SK-MEL-5 (cell line): ENCODE results near the gene MIEN1. TPM values are rescaled to one million over a fixed set of nuclear protein-coding genes. Genes with fewer than 3 reads are reported as not detected.

ENCODE experiments used
- DNase-seq: peaks from one replicate; pipeline ENCODE4 v3.0.0-alpha.2; 2016; ENCODE audit warnings: low read depth, low spot score
- in situ Hi-C: cut with HindIII; loops from 2 replicates; pipeline ENCODE4 v1.10.0; 2016; ENCODE audit warnings: low sequenced_read_pairs, high pct_unique_total_duplicates, low pct_unique_long_range_greater_than_20kb
- small RNA-seq, 2 experiments: library from RNA; depleted of rRNA; stranded (forward); fragments of <200 nt; gene quantifications; one replicate each; pipeline ENCODE3, GENCODE V24; 2014
- total RNA-seq: library from RNA; depleted of rRNA; stranded (reverse); fragments of >200 nt; shearing (Covaris generic); gene quantifications from 2 replicates; pipeline ENCODE4 v1.2.3, GENCODE V29; 2014; rRNA removed

The MIEN1 gene
- total RNA-seq, 1 experiment from 2014 or later, result 50.0 TPM

DNA sequence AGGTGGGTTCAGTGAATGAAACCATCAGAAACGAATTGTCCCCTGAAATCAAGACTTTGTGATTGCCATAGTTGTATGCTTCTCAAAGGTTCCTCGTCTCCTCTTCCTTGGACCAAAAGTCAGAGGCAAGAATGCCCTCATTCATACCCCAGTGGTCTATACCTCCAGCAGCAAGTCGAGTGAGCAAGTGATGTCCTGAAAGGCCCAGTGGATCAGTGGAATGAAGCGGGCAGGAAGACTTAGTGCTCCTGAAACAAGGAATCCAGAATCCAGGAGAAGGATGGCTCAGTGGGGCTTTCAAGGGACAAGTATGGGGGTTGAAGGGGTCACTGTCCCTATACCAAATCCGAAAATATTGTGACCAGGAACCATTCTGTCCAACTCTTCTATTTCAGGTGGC lies 35.7 kb downstream of the MIEN1 start:
- DNase-seq, result no peak
- in situ Hi-C loops, result no loop called here

DNA sequence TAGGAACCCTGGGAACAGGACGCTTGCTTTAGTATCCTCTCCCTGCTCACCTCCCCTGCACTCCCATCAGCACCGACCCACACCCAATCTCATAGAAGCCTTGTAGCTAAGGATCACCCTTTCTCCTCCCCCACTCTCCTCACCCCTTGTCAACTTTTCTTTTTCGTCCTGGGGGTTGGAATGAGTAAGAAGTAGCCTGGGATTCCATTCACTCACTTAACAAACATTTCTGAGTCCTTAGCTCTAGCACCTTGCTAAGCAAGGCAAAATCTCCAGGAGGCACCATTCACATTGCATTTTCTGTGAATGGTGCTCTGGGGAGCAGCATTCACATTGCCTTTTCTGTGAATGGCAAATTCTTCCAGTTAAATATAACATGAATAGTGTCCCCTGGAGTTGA lies 41.4 kb downstream of the MIEN1 start:
- in situ Hi-C loops, result no loop called here
- no peak for DNase-seq

DNA sequence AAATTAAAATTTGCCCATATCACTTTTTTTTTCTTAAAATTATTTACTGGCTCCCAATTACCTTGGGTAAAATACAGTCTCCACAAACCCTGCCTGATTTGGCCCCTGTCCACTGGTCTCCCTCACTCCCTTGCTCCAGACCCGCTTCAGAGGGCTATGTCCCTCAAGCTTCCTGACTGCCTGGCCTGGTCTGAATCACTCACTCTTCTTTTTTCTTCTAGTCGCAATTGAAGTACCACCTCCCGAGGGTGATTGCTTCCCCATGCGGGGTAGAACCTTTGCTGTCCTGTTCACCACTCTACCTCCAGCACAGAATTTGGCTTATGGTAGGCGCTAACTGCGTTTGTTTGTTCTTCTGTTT lies 41.9 kb downstream of the MIEN1 start:
- no peak for DNase-seq
- in situ Hi-C loops, result no loop called here

DNA sequence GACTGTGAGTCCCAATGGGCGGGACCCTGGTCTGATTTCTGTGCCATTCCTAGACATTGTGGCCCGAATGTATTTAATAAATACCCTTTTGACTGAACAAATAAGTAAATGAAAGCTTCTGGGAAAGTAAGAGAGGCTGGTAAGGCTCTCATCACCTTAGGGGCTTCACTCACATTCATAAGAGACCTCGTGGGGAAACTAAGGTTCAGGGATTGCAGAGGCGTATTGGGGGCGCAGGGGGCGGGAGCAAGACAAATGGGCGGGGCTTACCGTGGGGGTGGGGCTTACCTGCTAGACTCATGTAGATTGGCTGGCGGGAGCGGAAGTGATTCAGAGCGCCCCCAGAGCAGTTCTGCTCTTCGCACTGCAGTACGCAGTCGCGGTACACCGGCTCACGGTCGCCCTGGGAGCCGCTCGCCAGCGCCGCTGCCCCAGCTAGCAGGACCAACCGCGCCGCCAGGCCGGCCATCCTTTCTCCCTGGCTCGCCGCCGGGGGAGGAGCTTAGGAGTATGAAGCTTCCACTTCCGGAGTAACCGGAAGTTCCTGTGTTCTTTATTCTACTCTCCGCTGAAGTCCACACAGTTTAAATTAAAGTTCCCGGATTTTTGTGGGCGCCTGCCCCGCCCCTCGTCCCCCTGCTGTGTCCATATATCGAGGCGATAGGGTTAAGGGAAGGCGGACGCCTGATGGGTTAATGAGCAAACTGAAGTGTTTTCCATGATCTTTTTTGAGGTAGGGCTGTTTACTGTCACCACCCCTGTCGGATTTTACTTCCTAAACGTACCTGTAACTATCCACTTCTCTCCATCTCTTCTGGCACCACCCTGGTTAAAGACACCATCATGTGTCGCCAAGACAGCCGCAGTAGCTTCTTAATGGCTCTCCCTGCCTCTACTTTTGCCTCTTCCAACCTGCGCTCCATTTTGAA lies 42.5 kb downstream of the MIEN1 start, which contains the start of gene PGAP3:
Gene PGAP3, minus strand, starts transcription at position 512 of the 929 bp plus-strand sequence. Its CDS starts 43 bp downstream, at position 469.
- in situ Hi-C loops, result no loop called here
- peak; percentile 89 for DNase-seq

DNA sequence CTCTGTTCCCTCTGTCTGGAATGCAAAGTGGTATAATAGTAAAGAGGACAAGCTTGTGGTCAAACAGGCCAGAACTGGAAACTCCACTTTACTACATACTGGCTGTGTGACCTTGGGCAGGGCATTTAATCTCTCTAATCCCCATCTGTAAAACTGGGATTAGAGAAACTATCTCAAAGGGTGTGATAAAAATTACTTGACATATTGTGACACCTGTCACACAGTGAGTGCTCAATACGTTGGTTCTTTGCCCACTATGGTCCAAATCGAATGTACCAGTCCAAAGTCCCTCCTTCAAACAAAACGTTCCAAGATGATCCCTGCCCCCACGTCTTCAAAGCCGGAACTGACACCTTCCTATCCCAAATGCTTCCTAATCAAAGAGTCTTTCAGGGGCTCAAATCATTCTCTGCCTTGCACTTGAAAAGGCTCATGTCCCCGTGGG lies 43.2 kb downstream of the MIEN1 start:
- no peak for DNase-seq
- in situ Hi-C loops, result no loop called here

DNA sequence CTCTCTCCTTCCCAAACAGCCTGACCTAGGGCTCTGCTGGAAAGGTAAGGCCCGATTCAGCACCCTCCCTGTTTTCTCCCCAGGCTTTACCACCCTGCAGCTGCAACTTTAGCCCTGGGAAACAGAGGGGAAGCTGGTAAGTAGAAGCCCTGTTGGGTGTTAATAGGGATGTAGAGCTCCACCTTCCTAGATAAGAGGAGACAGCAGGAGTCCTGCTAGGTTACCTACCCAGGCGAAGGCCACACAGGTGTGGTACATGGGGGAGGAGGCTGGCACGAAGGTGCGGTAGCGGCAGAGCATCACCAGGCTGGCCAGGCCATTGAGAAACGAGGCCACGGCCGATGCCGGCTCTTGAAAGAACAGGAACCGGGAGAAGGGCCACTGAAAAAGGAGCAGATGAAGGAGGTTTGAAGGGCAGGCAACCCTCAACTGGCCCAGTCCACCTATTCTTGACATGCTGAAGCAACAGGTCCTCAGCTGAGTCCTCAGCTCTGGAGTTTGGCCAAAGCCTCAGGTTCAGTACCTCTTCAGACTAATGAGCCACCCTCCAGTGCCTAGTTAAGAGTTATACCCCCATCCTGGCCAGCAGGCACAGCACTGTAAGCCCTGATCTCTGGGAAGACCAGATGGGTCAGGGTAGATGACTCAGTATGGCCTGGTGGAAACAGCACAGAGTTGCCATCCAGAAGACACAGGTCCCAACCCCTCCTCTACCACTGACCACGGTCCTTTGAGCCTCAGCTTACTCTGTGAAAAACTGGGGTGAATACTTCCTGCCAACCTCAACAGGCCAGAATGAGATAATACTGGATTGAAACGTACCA lies 45.8 kb downstream of the MIEN1 start:
- in situ Hi-C loops, result no loop called here
- no peak for DNase-seq

DNA sequence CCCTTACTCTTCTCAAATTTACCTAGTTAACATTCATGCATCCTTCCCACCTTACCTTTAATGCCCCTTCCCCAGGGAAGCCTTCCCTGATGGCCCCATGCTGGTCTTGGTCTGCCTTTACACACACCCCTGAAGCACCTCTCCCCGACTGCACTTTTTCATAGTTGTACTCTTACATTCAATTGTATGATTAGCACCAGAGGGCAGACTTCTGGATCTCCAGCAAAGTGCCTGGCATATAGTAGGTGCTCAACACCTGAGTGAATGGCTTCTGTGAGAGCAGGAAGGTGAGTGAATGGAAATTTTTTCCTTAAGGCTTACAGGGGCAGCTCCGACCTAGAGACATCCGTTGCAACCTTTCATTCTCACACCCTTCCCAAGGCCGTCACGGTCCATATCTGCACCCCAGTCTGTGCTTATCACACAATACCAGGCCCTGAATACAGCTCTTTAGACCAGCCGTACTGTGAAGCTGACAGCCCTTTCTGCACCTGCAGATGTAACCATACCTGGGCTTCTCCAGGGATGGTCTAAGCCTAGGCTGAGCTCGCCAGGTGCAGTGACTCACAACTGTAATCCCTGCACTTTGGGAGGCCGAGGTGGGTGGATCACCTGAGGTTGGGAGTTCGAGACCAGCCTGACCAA lies 46.9 kb downstream of the MIEN1 start:
- in situ Hi-C loops, result no loop called here
- DNase-seq, result no peak

DNA sequence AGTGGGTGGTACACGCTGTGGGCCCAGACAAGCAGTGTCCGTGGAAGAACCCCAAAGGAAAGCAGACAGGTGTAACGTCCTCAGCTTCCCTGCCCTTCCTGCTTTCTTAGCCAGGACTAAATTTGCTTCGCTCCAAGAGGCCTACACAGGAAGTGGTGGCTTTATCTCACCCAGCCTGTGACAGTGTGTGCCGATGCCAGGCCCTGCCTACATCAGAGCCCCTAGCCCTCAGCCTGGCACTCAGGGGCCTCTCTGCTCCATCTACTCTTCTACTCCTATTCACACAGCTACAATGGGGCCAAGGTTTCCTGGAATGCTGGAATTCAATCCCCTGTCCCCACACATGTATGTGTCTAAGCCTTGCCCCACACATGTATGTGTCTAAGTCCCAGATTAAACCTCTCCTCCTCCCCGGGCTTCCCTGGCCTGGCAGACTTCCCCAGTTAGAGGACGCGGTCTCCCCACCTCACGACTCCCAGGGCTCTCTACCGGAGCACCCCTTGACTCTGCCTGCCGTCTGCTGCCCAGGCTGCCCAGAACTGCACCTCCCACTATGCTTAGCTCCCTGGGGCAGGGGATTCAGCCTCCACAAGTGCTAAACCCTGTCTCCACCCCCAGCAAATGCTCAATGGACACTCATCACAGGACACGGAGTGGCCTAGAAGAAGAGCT lies 50.7 kb downstream of the MIEN1 start:
- in situ Hi-C loops, result no loop called here
- no peak for DNase-seq

Small RNA genes within 50 kb of the gene (small RNA-seq; reads per million reads assigned to genes)
- gene MIR4728, result 0 reads per million in 2 experiments

Other genes starting within 250 kb of the MIEN1 start
- gene NEUROD2, start 122.6 kb downstream of the MIEN1 start, total RNA-seq, result not detected in 2 replicates
- 0.08 TPM in 1 of 2 replicates, not detected in the other for gene PPP1R1B, start 103.6 kb downstream of the MIEN1 start, total RNA-seq
- 21.2 and 32.9 TPM in 2 replicates for gene STARD3, start 93.4 kb downstream of the MIEN1 start, total RNA-seq
- gene TCAP, start 65.2 kb downstream of the MIEN1 start, total RNA-seq, result 0.05 and 0.53 TPM in 2 replicates
- gene PNMT, start 62.1 kb downstream of the MIEN1 start, total RNA-seq, result not detected in 2 replicates
- gene PGAP3, start 42.5 kb downstream of the MIEN1 start, total RNA-seq, result 6.6 and 7.2 TPM in 2 replicates
- gene ERBB2, start 30.5 kb downstream of the MIEN1 start, total RNA-seq, result 11.9 and 12.4 TPM in 2 replicates
- gene GRB7, start 7.4 kb upstream of the MIEN1 start, total RNA-seq, result 0.11 TPM in 1 of 2 replicates, not detected in the other
- gene IKZF3, start 133.8 kb upstream of the MIEN1 start, total RNA-seq, result 0.08 and 0.35 TPM in 2 replicates
- gene ZPBP2, start 137.7 kb upstream of the MIEN1 start, total RNA-seq, result not detected in 2 replicates
- 0.27 and 0.40 TPM in 2 replicates for gene GSDMB, start 188.1 kb upstream of the MIEN1 start, total RNA-seq
- 32.4 and 33.7 TPM in 2 replicates for gene ORMDL3, start 197.1 kb upstream of the MIEN1 start, total RNA-seq
- gene LRRC3C, start 197.2 kb upstream of the MIEN1 start, total RNA-seq, result not detected in 2 replicates
- not detected in 2 replicates for gene GSDMA, start 232.5 kb upstream of the MIEN1 start, total RNA-seq